Right atrium auricular region (tissue), 2 donors: ENCODE results near the gene TTC8. TPM values are rescaled to one million over a fixed set of nuclear protein-coding genes. Genes with fewer than 3 reads are reported as not detected.
A peak's percentile ranks its signal among the peaks of the same experiment; 100 is the strongest.
"Not testable (repeated sequence)": the region's sequence is repeated elsewhere in the genome, so short reads cannot be mapped to it uniquely, and the experiment has no call there.

Experiments
- DNase-seq: peaks from one replicate; pipeline ENCODE4 v3.0.0-alpha.2; 2019; ENCODE audit warnings: low spot score
- H3K27ac ChIP-seq, 2 donors: fragments of 200-600 bp; sonication (generic); 1 replicate in 1 of 2; 2 replicates in 1 of 2; pipeline ENCODE4 v1.5.1; 2016 to 2019
- H3K27me3 ChIP-seq, 2 donors: fragments of 200-600 bp; sonication (generic); one replicate each; pipeline versions ENCODE4 v1.5.1 to v1.6.0; 2017 to 2019
- H3K36me3 ChIP-seq: fragments of 200-600 bp; sonication (generic); one replicate; pipeline ENCODE4 v1.5.1; 2016
- H3K4me1 ChIP-seq, 2 donors: fragments of 200-600 bp; sonication (generic); one replicate each; pipeline versions ENCODE4 v1.5.1 to v1.6.0; 2017 to 2019
- H3K4me3 ChIP-seq, 2 donors: fragments of 200-600 bp; sonication (generic); 1 replicate in 1 of 2; 2 replicates in 1 of 2; pipeline ENCODE4 v1.5.1; 2017 to 2019; ENCODE audit warnings: mild to moderate bottlenecking in 1 of 2, moderate library complexity in 1 of 2
- H3K9me3 ChIP-seq, 2 donors: fragments of 200-600 bp; sonication (generic); one replicate each; pipeline ENCODE4 v1.5.1; 2019
- CTCF ChIP-seq, 2 donors: fragments of 200-600 bp; sonication (generic); IDR thresholded peaks; one replicate each; pipeline ENCODE4 v1.5.1; 2019; ENCODE audit warnings: antibody characterized with exemption in 2 of 2
- total RNA-seq, 2 donors: library from RNA; depleted of rRNA; stranded (reverse); fragments of >200 nt; gene quantifications; one replicate each; pipeline ENCODE4 v1.1.0, GENCODE V29; 2016

Gene TTC8
- total RNA-seq, 2 donors from 2014 or later, result 8.0 to 19.5 TPM

- Histone ChIP-seq H3K27ac (no peak overlapping the region), H3K27me3 (no peaks in the 10 kb centered on the region), H3K36me3 (peaks cover 8% of the 10 kb centered on the region), H3K9me3 (no peaks in the 10 kb centered on the region), H3K4me1 (no peaks in the 10 kb centered on the region), H3K4me3 (no peak overlapping the region)
- TF ChIP-seq CTCF (IDR thresholded peaks at IDR 0.05), result no peak
- DNase-seq, result no peak
Measured at GRCh38 chr14:88856786-88857366, 32.4 kb downstream of the TTC8 start.

- not testable (repeated sequence) for H3K27me3 ChIP-seq, H3K4me3 ChIP-seq, H3K9me3 ChIP-seq, H3K27ac ChIP-seq, DNase-seq, H3K4me1 ChIP-seq, H3K36me3 ChIP-seq
Measured at GRCh38 chr14:88857861-88858260, 33.4 kb downstream of the TTC8 start.

GRCh38 chr14:88859118-88859517 lies 34.7 kb downstream of the TTC8 start:
- not testable (repeated sequence) for H3K36me3 ChIP-seq, H3K4me3 ChIP-seq, H3K27me3 ChIP-seq, DNase-seq, H3K4me1 ChIP-seq, H3K9me3 ChIP-seq, H3K27ac ChIP-seq

GRCh38 chr14:88863167-88863566 lies 38.7 kb downstream of the TTC8 start:
- no peak overlapping the region for H3K27ac ChIP-seq
- TF ChIP-seq CTCF (IDR thresholded peaks at IDR 0.05), result no peak
- no peaks in the 10 kb centered on the region for H3K4me1 ChIP-seq
- no peak overlapping the region for H3K4me3 ChIP-seq
- DNase-seq, result no peak
- no peaks in the 10 kb centered on the region for H3K36me3 ChIP-seq
- H3K9me3 ChIP-seq, result no peaks in the 10 kb centered on the region
- no peaks in the 10 kb centered on the region for H3K27me3 ChIP-seq

GRCh38 chr14:88864198-88864597 lies 39.7 kb downstream of the TTC8 start:
- no peaks in the 10 kb centered on the region for H3K36me3 ChIP-seq
- H3K27ac ChIP-seq, result no peak overlapping the region
- H3K9me3 ChIP-seq, result no peaks in the 10 kb centered on the region
- H3K4me1 ChIP-seq, result no peaks in the 10 kb centered on the region
- no peak for TF ChIP-seq CTCF (IDR thresholded peaks at IDR 0.05)
- no peak for DNase-seq
- H3K4me3 ChIP-seq, result no peak overlapping the region
- no peaks in the 10 kb centered on the region for H3K27me3 ChIP-seq

- no peak for DNase-seq
- Histone ChIP-seq H3K27me3 (no peaks in the 10 kb centered on the region), H3K4me1 (no peaks in the 10 kb centered on the region), H3K36me3 (peaks cover 6% of the 10 kb centered on the region), H3K4me3 (no peak overlapping the region), H3K27ac (no peak overlapping the region), H3K9me3 (no peaks in the 10 kb centered on the region)
- no peak for TF ChIP-seq CTCF (IDR thresholded peaks at IDR 0.05)
Measured at GRCh38 chr14:88866305-88866704, 41.9 kb downstream of the TTC8 start.

GRCh38 chr14:88868558-88869159 lies 44.2 kb downstream of the TTC8 start:
- Histone ChIP-seq H3K27me3 (no peaks in the 10 kb centered on the region), H3K9me3 (no peaks in the 10 kb centered on the region), H3K36me3 (peaks cover 16% of the 10 kb centered on the region), H3K27ac (no peak overlapping the region), H3K4me1 (no peaks in the 10 kb centered on the region), H3K4me3 (no peak overlapping the region)
- no peak for DNase-seq
- peak in 1 of 2 donors; percentile 50 for TF ChIP-seq CTCF (IDR thresholded peaks at IDR 0.05)
